HepG2 (cell line): ENCODE data around the gene WDCP. TPM values are rescaled to one million over a fixed set of nuclear protein-coding genes. Genes with fewer than 3 reads are reported as not detected.

Experiments
- GMEB2 ChIP-seq: IDR thresholded peaks from 2 replicates; pipeline ENCODE4 v1.6.1; 2016; ENCODE audit warnings: missing biosample characterization, missing genetic modification reagents, low read depth
- HHEX ChIP-seq: IDR thresholded peaks from 2 replicates; pipeline ENCODE4 v1.6.1; 2016; ENCODE audit warnings: control low read depth
- LCORL ChIP-seq, 2 experiments: fragments of 450-650 bp in 1 of 2; sonication (generic) in 1 of 2; formaldehyde crosslinking in 1 of 2; IDR thresholded peaks; 2 replicates each; pipeline versions ENCODE4 v1.5.0 to v1.6.1; 2017 to 2020; ENCODE audit warnings: antibody characterized with exemption in 1 of 2, missing genetic modification reagents in 1 of 2
- MAFG ChIP-seq: sonication (generic); formaldehyde crosslinking; IDR thresholded peaks from 2 replicates; pipeline ENCODE4 v1.5.1; 2020; ENCODE audit warnings: mild to moderate bottlenecking, missing genetic modification reagents
- POLR2A ChIP-seq, 2 experiments: IDR thresholded peaks; 2 replicates each; pipeline ENCODE4 v1.6.1; 2011; ENCODE audit warnings: low read depth in 2 of 2, low read length in 2 of 2, mild to moderate bottlenecking in 1 of 2, moderate library complexity in 1 of 2; ENCODE audit not compliant: insufficient read depth in 1 of 2
- REXO4 ChIP-seq: sonication (generic); formaldehyde crosslinking; IDR thresholded peaks from 2 replicates; pipeline ENCODE4 v1.8.0; 2022; ENCODE audit warnings: missing genetic modification reagents, mild to moderate bottlenecking, borderline replicate concordance
- SAP130 ChIP-seq: IDR thresholded peaks from 2 replicates; pipeline ENCODE4 v1.6.1; 2016; ENCODE audit warnings: low read depth
- SIN3B ChIP-seq: fragments of 150-350 bp; IDR thresholded peaks from 2 replicates; pipeline ENCODE4 v1.6.1; 2014; ENCODE audit warnings: low read length
- STAG1 ChIP-seq: sonication (generic); formaldehyde crosslinking; IDR thresholded peaks from 2 replicates; pipeline ENCODE4 v1.4.0; 2020; ENCODE audit warnings: missing genetic modification reagents
- USF2 ChIP-seq, 2 experiments: sonication (generic) in 1 of 2; formaldehyde crosslinking in 1 of 2; IDR thresholded peaks; 2 replicates each; pipeline versions ENCODE4 v1.5.1 to v1.6.1; 2011 to 2020; ENCODE audit warnings: borderline replicate concordance in 1 of 2, low read depth in 1 of 2, low read length in 1 of 2, mild to moderate bottlenecking in 1 of 2, missing genetic modification reagents in 1 of 2, moderate library complexity in 1 of 2
- ZBTB37 ChIP-seq: sonication (generic); formaldehyde crosslinking; IDR thresholded peaks from 2 replicates; pipeline ENCODE4 v1.4.0; 2020; ENCODE audit warnings: mild to moderate bottlenecking, missing genetic modification reagents
- ZNF225 ChIP-seq: sonication (generic); formaldehyde crosslinking; IDR thresholded peaks from 2 replicates; pipeline ENCODE4 v1.4.0; 2020; ENCODE audit warnings: mild to moderate bottlenecking, missing genetic modification reagents
- ZNF282 ChIP-seq: fragments of 450-650 bp; IDR thresholded peaks from 2 replicates; pipeline ENCODE4 v1.6.1; 2018; ENCODE audit not compliant: partially characterized antibody
- ZNF296 ChIP-seq: sonication (generic); formaldehyde crosslinking; conservative IDR thresholded peaks from 2 replicates; pipeline ENCODE4 v1.5.0; 2020; ENCODE audit warnings: mild to moderate bottlenecking, missing genetic modification reagents
- ZNF430 ChIP-seq: sonication (generic); formaldehyde crosslinking; IDR thresholded peaks from 2 replicates; pipeline ENCODE4 v1.9.0; 2021; ENCODE audit warnings: mild to moderate bottlenecking, missing genetic modification reagents
- ZNF564 ChIP-seq: sonication (generic); formaldehyde crosslinking; IDR thresholded peaks from 2 replicates; pipeline ENCODE4 v1.8.1; 2023; ENCODE audit warnings: mild to moderate bottlenecking, missing genetic modification reagents
- ZNF772 ChIP-seq: sonication (generic); formaldehyde crosslinking; IDR thresholded peaks from 2 replicates; pipeline ENCODE4 v1.5.0; 2020; ENCODE audit warnings: mild to moderate bottlenecking, missing genetic modification reagents
- polyA plus RNA-seq, 8 experiments: library from polyadenylated mRNA; depleted of rRNA in 3 of 8; stranded (reverse) in 7 of 8; unstranded in 1 of 8; fragments of >200 nt; fragmentation: Illumina TruSeq in 4 of 8; extraction: Trizol in 4 of 8; gene quantifications; 2 replicates each; pipeline versions ENCODE4 v1.2.1 to v1.2.3, GENCODE V29; 2011 to 2016; ENCODE audit warnings: low read depth in 4 of 8, missing spikeins in 1 of 8, mixed read lengths in 1 of 8; ENCODE audit not compliant: insufficient read depth in 1 of 8
- total RNA-seq, 5 experiments: library from RNA; depleted of rRNA; stranded (reverse); fragments of >200 nt; fragmentation: Illumina TruSeq; extraction: Trizol; gene quantifications; 2 replicates each; pipeline ENCODE4 v1.2.3, GENCODE V29; 2016; ENCODE audit warnings: low read depth in 1 of 5
- TF ChIP-seq, protein P1 (sequence below): sonication (generic); formaldehyde crosslinking; conservative IDR thresholded peaks from 2 replicates; pipeline ENCODE4 v1.8.1; 2023; ENCODE audit warnings: missing genetic modification reagents
- TF ChIP-seq, protein P2 (sequence below): fragments of 450-650 bp; IDR thresholded peaks from 2 replicates; pipeline ENCODE4 v1.6.1; 2016

The WDCP gene
- total and polyA plus RNA-seq, 2 of the 13 experiments (the other 11 are each of a cell fraction or from before 2014, with no cell fraction given), result 17.4 to 22.6 TPM

- TF ChIP-seq, protein P1, sequence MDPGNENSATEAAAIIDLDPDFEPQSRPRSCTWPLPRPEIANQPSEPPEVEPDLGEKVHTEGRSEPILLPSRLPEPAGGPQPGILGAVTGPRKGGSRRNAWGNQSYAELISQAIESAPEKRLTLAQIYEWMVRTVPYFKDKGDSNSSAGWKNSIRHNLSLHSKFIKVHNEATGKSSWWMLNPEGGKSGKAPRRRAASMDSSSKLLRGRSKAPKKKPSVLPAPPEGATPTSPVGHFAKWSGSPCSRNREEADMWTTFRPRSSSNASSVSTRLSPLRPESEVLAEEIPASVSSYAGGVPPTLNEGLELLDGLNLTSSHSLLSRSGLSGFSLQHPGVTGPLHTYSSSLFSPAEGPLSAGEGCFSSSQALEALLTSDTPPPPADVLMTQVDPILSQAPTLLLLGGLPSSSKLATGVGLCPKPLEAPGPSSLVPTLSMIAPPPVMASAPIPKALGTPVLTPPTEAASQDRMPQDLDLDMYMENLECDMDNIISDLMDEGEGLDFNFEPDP (CRISPR knock-in tag), result no peak
- no peak for TF ChIP-seq ZNF282
- TF ChIP-seq ZNF772 (CRISPR knock-in tag), result peak; percentile 95
- TF ChIP-seq GMEB2 (CRISPR knock-in tag), result peak; percentile 100
- peak; percentile 27; the same call in 1 of the 2 replicates for TF ChIP-seq REXO4 (CRISPR knock-in tag)
- no peak for TF ChIP-seq LCORL (IDR thresholded peaks at IDR 0.05)
- TF ChIP-seq LCORL (CRISPR knock-in tag; IDR thresholded peaks at IDR 0.05), result peak; percentile 65
- no peak; the same call in 1 of the 2 replicates for TF ChIP-seq ZNF296
- TF ChIP-seq STAG1 (CRISPR knock-in tag), result no peak; the same call in 1 of the 2 replicates
- TF ChIP-seq SIN3B, result peak; percentile 90
- no peak for TF ChIP-seq HHEX (CRISPR knock-in tag)
- TF ChIP-seq ZNF564, result peak; percentile 62; the same call in 1 of the 2 replicates
- peak; percentile 99 for TF ChIP-seq SAP130 (CRISPR knock-in tag)
- TF ChIP-seq ZBTB37 (CRISPR knock-in tag), result no peak
- TF ChIP-seq, protein P2, sequence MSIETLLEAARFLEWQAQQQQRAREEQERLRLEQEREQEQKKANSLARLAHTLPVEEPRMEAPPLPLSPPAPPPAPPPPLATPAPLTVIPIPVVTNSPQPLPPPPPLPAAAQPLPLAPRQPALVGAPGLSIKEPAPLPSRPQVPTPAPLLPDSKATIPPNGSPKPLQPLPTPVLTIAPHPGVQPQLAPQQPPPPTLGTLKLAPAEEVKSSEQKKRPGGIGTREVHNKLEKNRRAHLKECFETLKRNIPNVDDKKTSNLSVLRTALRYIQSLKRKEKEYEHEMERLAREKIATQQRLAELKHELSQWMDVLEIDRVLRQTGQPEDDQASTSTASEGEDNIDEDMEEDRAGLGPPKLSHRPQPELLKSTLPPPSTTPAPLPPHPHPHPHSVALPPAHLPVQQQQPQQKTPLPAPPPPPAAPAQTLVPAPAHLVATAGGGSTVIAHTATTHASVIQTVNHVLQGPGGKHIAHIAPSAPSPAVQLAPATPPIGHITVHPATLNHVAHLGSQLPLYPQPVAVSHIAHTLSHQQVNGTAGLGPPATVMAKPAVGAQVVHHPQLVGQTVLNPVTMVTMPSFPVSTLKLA, result peak; percentile 36; the same call in 1 of the 2 replicates
- TF ChIP-seq ZNF430 (CRISPR knock-in tag), result peak; percentile 82
- peak; percentile 92; the same call in 1 of the 2 replicates for TF ChIP-seq ZNF225 (CRISPR knock-in tag)
- TF ChIP-seq USF2 (IDR thresholded peaks at IDR 0.05; ENCODE audit: low read depth, low read length), result no peak
- peak; percentile 88; the same call in 1 of the 2 replicates for TF ChIP-seq USF2 (CRISPR knock-in tag; IDR thresholded peaks at IDR 0.05; ENCODE audit: borderline replicate concordance)
- peak; percentile 80 to 91 for TF ChIP-seq POLR2A (IDR thresholded peaks at IDR 0.05; ENCODE audit: insufficient read depth in 1 of 2, low read depth in 2 of 2, low read length in 2 of 2)
- no peak for TF ChIP-seq MAFG (CRISPR knock-in tag)
Measured at GRCh38 chr2:24075915-24076848, 29.0 kb upstream of the WDCP start, which contains the start of gene SF3B6 (continued).
